ENCODE measurements around the gene ETDB.
"Not testable (repeated sequence)": the region's sequence is repeated elsewhere in the genome, so short reads cannot be mapped to it uniquely, and the experiment has no call there.

ETDB gene

DNA sequence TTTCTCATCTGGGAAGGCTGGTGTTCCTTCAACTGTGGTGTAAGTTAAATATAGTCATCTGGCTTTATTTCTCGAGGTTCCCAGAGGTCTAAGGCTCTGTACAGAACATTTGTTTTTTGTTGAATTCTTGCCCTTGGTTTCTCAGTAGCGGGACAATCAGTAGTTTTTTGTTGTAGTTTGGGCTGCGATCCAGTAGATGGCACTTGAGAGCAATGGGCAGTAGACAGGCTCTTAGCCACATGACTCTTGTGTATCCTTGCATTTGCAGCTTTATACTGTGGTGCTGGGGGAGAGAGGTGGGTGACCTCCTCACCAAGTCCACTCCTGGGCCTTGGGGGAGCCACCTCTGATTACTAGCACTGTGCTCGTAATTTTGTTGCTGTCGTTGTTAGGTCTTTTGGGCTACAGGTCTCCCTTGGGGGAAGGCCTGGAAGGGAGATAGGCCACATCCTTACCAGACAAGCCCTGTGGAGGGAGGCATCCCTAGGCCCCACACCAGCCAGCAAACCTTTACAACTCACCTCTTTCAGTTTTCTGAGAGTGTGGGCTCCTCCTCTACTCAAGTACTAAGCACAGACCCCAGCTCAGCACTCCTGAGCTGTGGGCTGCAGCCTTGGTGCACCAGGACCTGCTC, 8.1 kb downstream of the ETDB start:
- no peaks in the 10 kb centered on the region for H3K36me3 ChIP-seq (ENCODE audit: control insufficient read depth in 1 of 2, insufficient read depth in 2 of 2, low read depth in 1 of 2, low read length in 2 of 2)
- H3K27me3 ChIP-seq (ENCODE audit: control insufficient read depth in 1 of 2, insufficient read depth in 1 of 2, low read length in 2 of 2): peaks cover 0 to 7% of the 10 kb centered on the region in 2 experiments
- no peak overlapping the region for H4K91ac ChIP-seq (ENCODE audit: low read length)
- H3K4me2 ChIP-seq (ENCODE audit: low read length, poor library complexity, severe bottlenecking): no peak overlapping the region
- H3K4ac ChIP-seq (ENCODE audit: low read depth in 1 of 2, low read length in 2 of 2): no peak overlapping the region
- H3K4me3 ChIP-seq (ENCODE audit: insufficient read depth in 1 of 2, low read depth in 1 of 2, low read length in 2 of 2): no peak overlapping the region
- H2BK12ac ChIP-seq (ENCODE audit: low read length in 2 of 2): no peak overlapping the region
- 19% methylated on average over 5 of the region's 5 CpGs for WGBS
- no peak overlapping the region for H2AFZ ChIP-seq (ENCODE audit: low read depth, low read length)
- no peak overlapping the region for H4K8ac ChIP-seq (ENCODE audit: low read length)
- no peaks in the 10 kb centered on the region for H3K9me3 ChIP-seq (ENCODE audit: control insufficient read depth, low read length)
- no peak overlapping the region for H2AK5ac ChIP-seq (ENCODE audit: low read length, severe bottlenecking)
- DNase-seq: peak; percentile 32
- H2BK15ac ChIP-seq (ENCODE audit: low read depth, poor library complexity, severe bottlenecking): no peak overlapping the region
- H3K23ac ChIP-seq (ENCODE audit: low read length in 2 of 2): no peak overlapping the region
- H2BK120ac ChIP-seq (ENCODE audit: low read depth, low read length): no peak overlapping the region
- H3K18ac ChIP-seq (ENCODE audit: low read depth in 1 of 2, low read length in 2 of 2): no peak overlapping the region
- H2BK5ac ChIP-seq (ENCODE audit: low read depth, low read length, poor library complexity, severe bottlenecking): no peak overlapping the region
- no peak overlapping the region for H3K14ac ChIP-seq (ENCODE audit: low read length in 2 of 2)
- H3K79me1 ChIP-seq (replicated peaks; ENCODE audit: low read length, poor library complexity, severe bottlenecking): no peaks in the 10 kb centered on the region
- no peak overlapping the region for H3K9ac ChIP-seq (ENCODE audit: low read length)
- H3K27ac ChIP-seq (ENCODE audit: low read length, poor library complexity, severe bottlenecking): no peak overlapping the region
- H3K4me1 ChIP-seq (ENCODE audit: control insufficient read depth, insufficient read depth, low read depth, low read length): no peaks in the 10 kb centered on the region

DNA sequence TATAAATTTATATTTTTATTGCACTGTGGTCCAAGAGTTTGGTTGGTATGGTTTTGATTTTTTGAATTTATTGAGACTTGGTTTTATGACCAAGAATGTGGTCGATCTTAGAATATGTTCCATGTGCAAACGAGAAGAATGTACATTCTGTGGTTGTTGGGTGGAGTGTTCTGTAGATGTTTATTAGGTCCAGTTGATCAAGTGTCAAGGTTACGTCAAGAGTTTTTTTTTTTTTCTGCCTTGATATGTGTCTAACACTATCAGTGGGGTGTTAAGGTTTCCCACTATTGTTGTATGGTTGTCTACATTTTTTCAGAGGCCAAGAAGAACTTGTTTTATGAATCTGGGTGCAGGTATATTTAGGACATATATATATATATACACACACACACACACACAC, 10.8 kb downstream of the ETDB start:
- Histone ChIP-seq H3K9ac (ENCODE audit: low read length) (no peak overlapping the region), H3K4me2 (ENCODE audit: low read length, poor library complexity, severe bottlenecking) (no peak overlapping the region), H2BK120ac (ENCODE audit: low read depth, low read length) (no peak overlapping the region), H4K91ac (ENCODE audit: low read length) (no peak overlapping the region), H3K14ac (ENCODE audit: low read length in 2 of 2) (no peak overlapping the region), H3K9me3 (ENCODE audit: control insufficient read depth, low read length) (no peaks in the 10 kb centered on the region), H3K79me1 (replicated peaks; ENCODE audit: low read length, poor library complexity, severe bottlenecking) (no peaks in the 10 kb centered on the region), H3K27me3 (ENCODE audit: control insufficient read depth in 1 of 2, insufficient read depth in 1 of 2, low read length in 2 of 2) (peaks cover 0 to 16% of the 10 kb centered on the region in 2 experiments), H2AK5ac (ENCODE audit: low read length, severe bottlenecking) (no peak overlapping the region), H3K4me1 (ENCODE audit: control insufficient read depth, insufficient read depth, low read depth, low read length) (no peaks in the 10 kb centered on the region), H2AFZ (ENCODE audit: low read depth, low read length) (no peak overlapping the region), H3K23ac (ENCODE audit: low read length in 2 of 2) (no peak overlapping the region), H3K4ac (ENCODE audit: low read depth in 1 of 2, low read length in 2 of 2) (no peak overlapping the region), H2BK12ac (ENCODE audit: low read length in 2 of 2) (no peak overlapping the region), H3K4me3 (ENCODE audit: insufficient read depth in 1 of 2, low read depth in 1 of 2, low read length in 2 of 2) (no peak overlapping the region), H2BK5ac (ENCODE audit: low read depth, low read length, poor library complexity, severe bottlenecking) (no peak overlapping the region), H4K8ac (ENCODE audit: low read length) (no peak overlapping the region), H3K27ac (ENCODE audit: low read length, poor library complexity, severe bottlenecking) (no peak overlapping the region), H3K18ac (ENCODE audit: low read depth in 1 of 2, low read length in 2 of 2) (no peak overlapping the region), H2BK15ac (ENCODE audit: low read depth, poor library complexity, severe bottlenecking) (no peak overlapping the region), H3K36me3 (ENCODE audit: control insufficient read depth in 1 of 2, insufficient read depth in 2 of 2, low read depth in 1 of 2, low read length in 2 of 2) (no peaks in the 10 kb centered on the region)
- no peak for DNase-seq
- 80% methylated on average over 2 of the region's 3 CpGs for WGBS

DNA sequence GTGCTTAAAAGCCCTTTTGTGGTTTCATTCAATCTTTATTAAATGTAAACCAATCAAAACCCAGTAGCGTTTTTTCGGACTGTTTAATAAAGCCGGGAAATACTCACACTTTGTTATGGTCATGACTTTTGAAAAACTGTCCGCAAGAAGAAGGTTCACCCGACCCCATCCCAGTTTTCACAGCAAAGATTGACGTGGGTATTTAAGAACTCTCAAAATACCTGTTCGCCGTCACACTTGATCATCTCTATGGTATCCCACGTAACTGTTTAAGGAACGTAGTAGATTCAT, 20.9 kb downstream of the ETDB start:
- DNase-seq: no peak

DNA sequence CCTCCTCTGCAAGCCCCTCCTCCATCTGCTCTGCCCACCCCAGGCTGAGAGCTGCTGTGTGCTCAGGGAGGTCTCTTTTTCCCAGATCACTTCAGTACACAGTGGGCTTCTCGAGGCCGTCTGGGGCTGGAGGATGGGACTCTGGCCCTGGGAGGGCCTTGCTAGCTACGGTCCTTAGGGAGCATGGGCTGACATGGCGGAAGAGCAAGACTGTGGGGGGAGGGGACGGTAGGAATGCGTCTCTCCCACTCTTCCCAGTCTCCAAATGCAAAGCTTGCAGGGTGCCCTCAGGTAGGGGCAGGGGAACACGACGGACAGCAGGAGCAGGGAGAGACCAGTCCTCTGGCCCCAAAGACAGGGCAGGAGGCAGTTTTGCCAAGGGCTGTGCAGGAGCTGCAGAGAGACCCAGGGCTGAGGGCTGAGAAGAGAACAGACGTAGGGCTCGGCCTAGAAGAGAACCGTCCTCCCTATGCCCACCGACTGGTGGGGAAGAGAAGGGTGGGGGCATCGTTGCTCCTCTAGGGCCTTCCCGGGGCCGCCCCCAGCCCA, 23.1 kb downstream of the ETDB start:
- Histone ChIP-seq H3K14ac (ENCODE audit: low read length in 2 of 2) (peak overlapping the region in 1 of 2 experiments; percentile 60), H3K4me2 (ENCODE audit: low read length, poor library complexity, severe bottlenecking) (peak overlapping the region; percentile 87), H3K27me3 (ENCODE audit: control insufficient read depth in 1 of 2, insufficient read depth in 1 of 2, low read length in 2 of 2) (peaks cover 0 to 40% of the 10 kb centered on the region in 2 experiments), H3K4me3 (ENCODE audit: insufficient read depth in 1 of 2, low read depth in 1 of 2, low read length in 2 of 2) (peak overlapping the region in 1 of 2 experiments; percentile 72), H3K18ac (ENCODE audit: low read depth in 1 of 2, low read length in 2 of 2) (peak overlapping the region in 1 of 2 experiments; percentile 21)
- H4K8ac ChIP-seq (ENCODE audit: low read length); H3K23ac ChIP-seq (ENCODE audit: low read length in 2 of 2); H3K9ac ChIP-seq (ENCODE audit: low read length); H2BK120ac ChIP-seq (ENCODE audit: low read depth, low read length); H3K27ac ChIP-seq (ENCODE audit: low read length, poor library complexity, severe bottlenecking); H4K91ac ChIP-seq (ENCODE audit: low read length); H3K4me1 ChIP-seq (ENCODE audit: control insufficient read depth, insufficient read depth, low read depth, low read length); H3K36me3 ChIP-seq (ENCODE audit: control insufficient read depth in 1 of 2, insufficient read depth in 2 of 2, low read depth in 1 of 2, low read length in 2 of 2); H3K9me3 ChIP-seq (ENCODE audit: control insufficient read depth, low read length); H2BK15ac ChIP-seq (ENCODE audit: low read depth, poor library complexity, severe bottlenecking); H3K79me1 ChIP-seq (replicated peaks; ENCODE audit: low read length, poor library complexity, severe bottlenecking); H2AK5ac ChIP-seq (ENCODE audit: low read length, severe bottlenecking); H2BK5ac ChIP-seq (ENCODE audit: low read depth, low read length, poor library complexity, severe bottlenecking); DNase-seq; H2AFZ ChIP-seq (ENCODE audit: low read depth, low read length); H2BK12ac ChIP-seq (ENCODE audit: low read length in 2 of 2); H3K4ac ChIP-seq (ENCODE audit: low read depth in 1 of 2, low read length in 2 of 2): not testable (repeated sequence)
- WGBS: 10% methylated on average over 2 of the region's 15 CpGs

More for the DNA sequence above, 20.9 kb downstream of the ETDB start:
- Histone ChIP-seq H3K9ac (ENCODE audit: low read length) (no peak overlapping the region), H3K4me3 (ENCODE audit: insufficient read depth in 1 of 2, low read depth in 1 of 2, low read length in 2 of 2) (peak overlapping the region in 1 of 2 experiments; percentile 73), H3K18ac (ENCODE audit: low read depth in 1 of 2, low read length in 2 of 2) (no peak overlapping the region), H3K27ac (ENCODE audit: low read length, poor library complexity, severe bottlenecking) (no peak overlapping the region), H2AK5ac (ENCODE audit: low read length, severe bottlenecking) (no peak overlapping the region), H3K4me1 (ENCODE audit: control insufficient read depth, insufficient read depth, low read depth, low read length) (peaks cover 6% of the 10 kb centered on the region), H3K14ac (ENCODE audit: low read length in 2 of 2) (no peak overlapping the region), H4K8ac (ENCODE audit: low read length) (no peak overlapping the region), H2BK15ac (ENCODE audit: low read depth, poor library complexity, severe bottlenecking) (no peak overlapping the region), H3K4ac (ENCODE audit: low read depth in 1 of 2, low read length in 2 of 2) (no peak overlapping the region), H2BK120ac (ENCODE audit: low read depth, low read length) (no peak overlapping the region), H3K79me1 (replicated peaks; ENCODE audit: low read length, poor library complexity, severe bottlenecking) (peaks cover 1% of the 10 kb centered on the region), H3K9me3 (ENCODE audit: control insufficient read depth, low read length) (no peaks in the 10 kb centered on the region), H3K36me3 (ENCODE audit: control insufficient read depth in 1 of 2, insufficient read depth in 2 of 2, low read depth in 1 of 2, low read length in 2 of 2) (no peaks in the 10 kb centered on the region), H4K91ac (ENCODE audit: low read length) (no peak overlapping the region), H3K4me2 (ENCODE audit: low read length, poor library complexity, severe bottlenecking) (no peak overlapping the region), H2BK12ac (ENCODE audit: low read length in 2 of 2) (no peak overlapping the region), H3K23ac (ENCODE audit: low read length in 2 of 2) (no peak overlapping the region), H3K27me3 (ENCODE audit: control insufficient read depth in 1 of 2, insufficient read depth in 1 of 2, low read length in 2 of 2) (peaks cover 0 to 42% of the 10 kb centered on the region in 2 experiments), H2AFZ (ENCODE audit: low read depth, low read length) (no peak overlapping the region), H2BK5ac (ENCODE audit: low read depth, low read length, poor library complexity, severe bottlenecking) (no peak overlapping the region)
- WGBS: 79% methylated on average over 6 of the region's 10 CpGs
